Inflammatory macrophage treated with lipopolysaccharide for 4 hours (primary cell): ENCODE measurements around the gene NME4.
A peak's percentile ranks its signal among the peaks of the same experiment; 100 is the strongest.
"Not testable (repeated sequence)": the region's sequence is repeated elsewhere in the genome, so short reads cannot be mapped to it uniquely, and the experiment has no call there.

ENCODE experiments used
- DNase-seq: peaks from one replicate; pipeline ENCODE4 v3.0.0-alpha.2; 2020

NME4 gene

GRCh38 chr16:397135-397661, at the start of gene NME4:
Gene NME4, plus strand, starts transcription at chr16:397199. Its CDS starts 24 bp downstream, at chr16:397223.
- DNase-seq, result no peak

GRCh38 chr16:347203-347602, 49.8 kb upstream of the NME4 start:
- DNase-seq, result no peak

GRCh38 chr16:348495-348894, 48.5 kb upstream of the NME4 start:
- DNase-seq, result not testable (repeated sequence)

GRCh38 chr16:349211-349610, 47.8 kb upstream of the NME4 start:
- no peak for DNase-seq

- no peak for DNase-seq
Measured at GRCh38 chr16:350203-350602, 46.8 kb upstream of the NME4 start.

- DNase-seq, result peak; percentile 21
Measured at GRCh38 chr16:351804-352520, 45.0 kb upstream of the NME4 start.

GRCh38 chr16:352547-353403, 44.2 kb upstream of the NME4 start, which contains the start of gene AXIN1:
Gene AXIN1, minus strand, starts transcription at chr16:352723. Its CDS starts 5,698 bp downstream, at chr16:347025.
- DNase-seq, result peak; percentile 99

- DNase-seq, result no peak
Measured at GRCh38 chr16:353404-354290, 43.4 kb upstream of the NME4 start.

GRCh38 chr16:354291-354881, 42.6 kb upstream of the NME4 start:
- no peak for DNase-seq

- no peak for DNase-seq
Measured at GRCh38 chr16:354971-355461, 42.0 kb upstream of the NME4 start.

GRCh38 chr16:356741-357140, 40.3 kb upstream of the NME4 start:
- no peak for DNase-seq

GRCh38 chr16:359067-359763, 37.8 kb upstream of the NME4 start:
- no peak for DNase-seq

GRCh38 chr16:359871-360697, 36.9 kb upstream of the NME4 start:
- no peak for DNase-seq

GRCh38 chr16:360698-361336, 36.2 kb upstream of the NME4 start:
- no peak for DNase-seq

- DNase-seq, result no peak
Measured at GRCh38 chr16:361341-361871, 35.6 kb upstream of the NME4 start.

GRCh38 chr16:361872-362701, 34.9 kb upstream of the NME4 start:
- peak; percentile 67 for DNase-seq

GRCh38 chr16:362702-362999, 34.3 kb upstream of the NME4 start:
- DNase-seq, result not testable (repeated sequence)

GRCh38 chr16:363110-363765, 33.8 kb upstream of the NME4 start:
- no peak for DNase-seq
